GM18508 (cell line): Measurements from ENCODE around the gene CCDC137.
"Not testable (repeated sequence)": the region's sequence is repeated elsewhere in the genome, so short reads cannot be mapped to it uniquely, and the experiment has no call there.

Experiments used
- ATAC-seq: cut with Tn5 transposase; IDR thresholded peaks from one replicate; pipeline ENCODE4 v1.9.1; 2021; ENCODE audit warnings: moderate number of reproducible peaks; ENCODE audit not compliant: insufficient read depth, unreplicated experiment

Gene CCDC137

GRCh38 chr17:81648707-81649085 is 17.8 kb upstream of the CCDC137 start:
- ATAC-seq: no peak

GRCh38 chr17:81650951-81651350 is 15.6 kb upstream of the CCDC137 start:
- ATAC-seq: no peak

GRCh38 chr17:81651692-81652091 is 14.8 kb upstream of the CCDC137 start:
- ATAC-seq: no peak

- ATAC-seq: no peak
These were observed 13.4 kb upstream of the CCDC137 start for GRCh38 chr17:81652906-81653771.

- no peak for ATAC-seq
These were observed 11.0 kb upstream of the CCDC137 start for GRCh38 chr17:81655378-81656117.

- no peak for ATAC-seq
These were observed 10.3 kb upstream of the CCDC137 start, which contains the start of gene PDE6G for GRCh38 chr17:81656118-81656743. TSS of gene PDE6G (minus strand) at chr17:81656542. CDS start at chr17:81653305, 3,237 bp downstream.

- ATAC-seq: no peak
These were observed 9.7 kb upstream of the CCDC137 start for GRCh38 chr17:81656835-81657234.

- ATAC-seq: no peak
These were observed 7.5 kb upstream of the CCDC137 start for GRCh38 chr17:81659038-81659437.

GRCh38 chr17:81660441-81660840 is 6.1 kb upstream of the CCDC137 start:
- ATAC-seq: no peak

GRCh38 chr17:81662002-81662401 is 4.5 kb upstream of the CCDC137 start:
- ATAC-seq: no peak

- no peak for ATAC-seq
These were observed 2.5 kb upstream of the CCDC137 start for GRCh38 chr17:81664051-81664470.

GRCh38 chr17:81665205-81666091 is 1.1 kb upstream of the CCDC137 start:
- ATAC-seq: no peak

GRCh38 chr17:81666092-81666341 is 520 bp upstream of the CCDC137 start:
- no peak for ATAC-seq

- no peak for ATAC-seq
These were observed 1.2 kb downstream of the CCDC137 start for GRCh38 chr17:81667754-81668153.

- no peak for ATAC-seq
These were observed 6.0 kb downstream of the CCDC137 start for GRCh38 chr17:81672504-81672903.

GRCh38 chr17:81672954-81673353 is 6.4 kb downstream of the CCDC137 start:
- no peak for ATAC-seq

GRCh38 chr17:81673561-81674258 is 7.2 kb downstream of the CCDC137 start:
- no peak for ATAC-seq

GRCh38 chr17:81675515-81676221 is 9.1 kb downstream of the CCDC137 start:
- ATAC-seq: not testable (repeated sequence)

GRCh38 chr17:81676906-81677305 is 10.4 kb downstream of the CCDC137 start:
- no peak for ATAC-seq
